ENCODE measurements around the gene PTPN5.
"Not testable (repeated sequence)": the region's sequence is repeated elsewhere in the genome, so short reads cannot be mapped to it uniquely, and the experiment has no call there.

The PTPN5 gene

DNA sequence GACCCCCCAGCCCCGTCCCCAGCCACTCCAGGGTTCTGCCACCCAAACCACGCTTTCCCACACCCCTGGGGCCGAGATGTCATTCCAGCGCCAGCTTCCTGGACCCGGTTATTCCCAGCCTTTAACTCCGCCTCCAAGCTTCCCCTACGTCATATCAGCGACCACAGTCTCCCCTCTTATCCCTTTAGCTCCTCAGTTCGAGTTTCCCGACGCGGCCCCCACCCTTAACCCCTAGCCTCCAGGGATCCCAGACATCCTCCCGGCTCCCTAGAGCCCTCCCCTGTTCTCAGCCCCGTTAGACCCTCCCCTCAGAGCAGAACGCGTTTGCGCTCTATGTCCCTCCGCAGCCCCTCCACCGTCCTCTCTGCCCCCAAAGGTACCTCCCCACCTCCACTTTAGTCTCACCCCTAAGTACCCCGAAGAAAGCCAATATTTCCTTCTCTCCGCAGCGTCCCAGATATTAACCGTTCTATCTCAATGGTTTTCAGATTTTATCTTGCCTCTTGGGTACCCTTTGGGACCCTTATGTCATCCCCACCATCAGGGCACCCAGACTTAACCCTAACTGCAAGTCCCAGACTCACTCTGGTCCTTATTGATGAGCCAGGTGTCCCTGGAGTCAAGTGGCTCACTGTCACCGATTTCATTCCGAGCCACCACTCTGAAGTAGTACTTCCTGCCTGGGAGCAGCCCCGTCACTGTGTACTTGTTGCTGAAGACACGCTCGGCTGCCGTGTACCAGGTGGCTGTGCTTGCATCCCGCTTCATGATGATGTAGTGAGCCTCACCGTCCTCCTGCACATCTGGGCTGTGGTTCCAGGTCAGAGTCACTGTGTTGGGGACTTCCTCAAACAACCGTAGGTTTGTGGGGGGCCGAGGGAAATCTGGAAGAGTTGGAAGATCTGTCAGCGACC is 85.0 kb downstream of the PTPN5 start:
- peak; percentile 34 for DNase-seq

DNA sequence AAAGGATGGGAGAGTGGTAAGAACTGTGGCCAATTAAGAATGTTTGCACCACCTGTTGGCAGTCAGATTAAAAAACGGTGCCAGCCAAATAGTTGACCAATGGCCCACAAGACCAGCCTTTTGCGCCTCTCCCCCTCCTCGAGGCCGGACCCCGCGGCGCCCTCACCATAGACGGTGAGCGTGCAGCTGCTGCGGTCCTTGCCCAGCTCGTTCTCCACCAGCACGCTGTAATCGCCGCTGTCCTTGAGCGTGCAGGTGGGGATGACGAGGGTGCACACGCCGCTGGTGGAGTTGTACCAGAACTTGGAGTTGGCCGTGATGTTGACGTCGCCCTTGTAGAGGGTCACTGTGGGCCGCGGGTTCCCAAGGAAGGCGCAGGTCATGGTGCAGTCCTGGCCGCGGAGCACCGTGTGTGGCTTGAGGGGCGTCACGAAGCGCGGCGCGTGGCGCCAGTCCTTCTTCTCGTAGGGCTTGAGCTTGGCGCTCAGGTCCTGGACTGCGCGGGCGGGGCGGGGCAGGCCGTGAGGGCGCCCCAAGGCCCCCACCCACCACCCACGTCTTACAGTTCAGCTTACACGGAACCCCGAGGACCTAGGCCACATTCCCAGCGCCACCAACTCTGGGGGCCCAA is 85.8 kb downstream of the PTPN5 start:
- DNase-seq = no peak

DNA sequence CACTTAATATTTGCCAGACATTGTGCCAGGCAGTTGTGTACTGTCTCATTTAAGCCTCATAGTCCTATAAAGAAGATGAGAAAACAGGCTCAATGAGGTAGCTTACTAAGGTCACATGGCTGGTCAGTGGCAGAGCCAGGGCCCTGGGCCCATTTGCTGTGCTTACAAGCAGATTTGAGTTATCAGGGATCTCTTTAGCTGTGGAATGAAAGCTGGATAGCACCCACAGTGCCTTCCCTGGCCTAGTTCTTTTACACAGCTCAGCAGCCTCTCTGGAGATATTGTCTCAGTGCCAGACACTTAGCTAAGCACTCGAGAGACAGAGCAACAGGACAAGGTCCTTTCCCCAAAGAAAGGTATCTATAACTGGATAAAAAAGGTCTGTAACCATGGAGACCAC is 86.9 kb downstream of the PTPN5 start:
- DNase-seq = no peak

DNA sequence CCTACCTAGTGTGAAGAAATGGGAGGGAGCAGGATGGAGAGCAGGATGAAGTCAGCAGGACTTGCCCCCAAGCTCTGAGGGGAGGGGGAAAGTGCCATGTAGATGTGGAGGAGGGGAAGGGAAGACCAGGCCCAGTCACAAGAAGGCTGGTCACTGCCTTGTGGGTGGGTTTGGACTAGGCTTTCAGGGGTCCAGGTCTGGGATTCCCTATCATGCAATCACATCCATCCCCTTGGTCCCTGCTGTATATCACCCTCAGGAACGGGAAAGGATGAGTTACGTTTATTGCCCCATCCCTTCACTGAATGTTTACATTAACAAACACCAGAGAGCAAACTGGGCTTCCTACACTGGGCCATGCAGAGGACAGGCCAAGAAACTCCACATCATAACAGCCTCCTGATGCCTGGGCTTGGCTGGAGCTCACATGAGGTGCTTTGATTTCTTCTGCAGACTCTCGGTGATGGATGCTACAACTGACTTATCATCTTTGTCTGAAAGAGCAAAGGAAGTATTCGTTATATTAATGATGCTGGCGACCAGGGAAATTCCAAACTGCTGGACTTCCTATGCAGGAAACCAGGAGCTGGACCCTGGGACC is 87.5 kb downstream of the PTPN5 start:
- DNase-seq = no peak

DNA sequence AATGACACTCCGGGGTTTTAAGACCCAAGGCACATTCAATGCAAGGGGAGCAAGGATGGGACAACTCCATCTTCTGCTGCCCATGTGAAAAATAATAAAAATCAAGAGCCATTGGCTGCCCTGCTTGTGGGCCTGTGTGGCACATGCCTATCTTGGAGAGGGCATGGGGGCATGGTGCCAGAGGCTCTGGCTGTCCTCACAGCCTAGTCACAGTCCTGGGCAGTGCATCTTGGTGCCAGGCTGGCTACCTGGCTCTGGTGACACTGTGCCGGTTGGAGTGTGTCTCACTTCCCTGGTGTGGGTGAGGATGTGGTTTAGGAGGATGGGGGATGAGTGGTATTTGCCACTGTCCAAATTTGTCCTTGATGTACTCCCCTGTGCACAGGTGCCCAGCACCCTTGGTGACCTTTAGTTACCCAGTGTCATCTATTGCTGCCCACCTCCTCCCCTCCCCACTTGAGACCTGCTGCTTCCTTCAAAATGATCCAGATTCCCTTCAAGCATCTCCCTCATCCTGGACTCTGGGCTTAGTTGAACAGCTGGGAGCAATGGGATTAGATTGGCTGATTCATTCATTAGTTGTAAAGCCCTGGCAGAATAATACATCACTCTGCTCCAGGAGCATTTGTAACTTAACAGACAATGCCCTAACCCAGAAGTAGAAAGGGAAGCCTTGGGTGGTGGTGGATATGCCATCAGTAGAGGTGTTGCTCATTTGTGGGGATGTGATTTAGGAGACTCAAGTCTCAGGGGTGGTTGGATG is 88.4 kb downstream of the PTPN5 start:
- no peak for DNase-seq

DNA sequence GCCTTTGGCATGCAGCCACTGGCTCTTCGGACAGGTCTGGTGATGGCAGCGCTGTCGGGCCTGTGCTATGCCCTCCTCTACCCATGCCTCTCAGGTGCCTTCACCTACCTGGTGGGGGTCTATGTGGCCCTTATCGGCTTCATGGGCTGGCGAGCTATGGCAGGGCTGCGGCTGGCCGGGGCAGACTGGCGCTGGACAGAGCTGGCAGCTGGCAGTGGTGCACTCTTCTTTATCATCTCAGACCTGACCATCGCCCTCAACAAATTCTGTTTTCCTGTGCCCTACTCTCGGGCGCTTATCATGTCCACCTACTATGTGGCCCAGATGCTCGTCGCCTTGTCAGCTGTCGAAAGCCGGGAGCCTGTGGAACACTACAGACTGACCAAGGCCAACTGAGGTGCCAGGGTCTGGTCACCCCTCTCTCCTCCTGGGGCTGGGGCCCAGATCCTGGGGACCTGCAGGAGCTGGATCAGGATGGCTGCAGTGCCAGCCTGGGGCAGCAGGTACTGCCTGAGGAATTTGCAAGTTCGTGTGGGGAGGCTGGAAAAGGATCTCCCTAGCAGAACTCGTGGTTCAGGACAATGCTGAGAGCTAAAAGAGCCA is 89.9 kb downstream of the PTPN5 start:
- DNase-seq = no peak

DNA sequence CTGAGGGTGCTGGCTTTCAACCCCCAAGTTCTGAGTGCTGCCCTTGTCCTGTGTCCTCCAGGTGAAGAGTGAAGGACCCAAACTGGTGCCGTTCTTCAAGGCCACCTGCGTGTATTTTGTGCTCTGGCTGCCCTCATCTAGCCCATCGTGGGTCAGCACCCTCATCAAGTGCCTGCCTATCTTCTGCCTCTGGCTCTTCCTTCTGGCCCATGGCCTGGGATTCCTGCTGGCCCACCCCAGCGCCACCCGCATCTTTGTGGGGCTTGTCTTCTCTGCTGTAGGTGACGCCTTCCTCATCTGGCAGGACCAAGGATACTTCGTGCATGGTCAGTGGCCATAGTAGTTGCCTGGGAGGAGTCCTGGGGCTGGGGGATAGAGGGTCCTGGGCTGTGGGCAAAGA is 90.7 kb downstream of the PTPN5 start:
- DNase-seq = no peak

DNA sequence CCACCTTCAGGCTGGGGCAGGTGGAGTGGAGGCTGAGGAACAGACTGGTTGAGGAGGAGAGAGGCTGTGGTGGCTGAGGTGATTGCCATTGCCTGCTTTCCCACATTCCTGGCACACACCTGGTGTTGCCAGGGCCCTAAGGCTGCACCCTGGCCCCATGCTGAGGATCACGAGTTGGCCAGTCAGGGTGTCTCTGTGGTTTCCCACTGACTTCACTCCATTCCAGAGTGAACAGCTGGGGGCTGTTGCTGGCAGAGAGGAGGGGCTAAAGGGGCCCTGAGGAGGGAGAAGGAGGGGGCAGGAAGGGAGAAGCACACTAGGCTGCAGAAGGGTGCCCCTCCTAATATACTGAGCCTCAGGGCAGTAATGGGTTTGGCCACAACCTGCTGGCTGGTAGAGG is 91.2 kb downstream of the PTPN5 start:
- no peak for DNase-seq

DNA sequence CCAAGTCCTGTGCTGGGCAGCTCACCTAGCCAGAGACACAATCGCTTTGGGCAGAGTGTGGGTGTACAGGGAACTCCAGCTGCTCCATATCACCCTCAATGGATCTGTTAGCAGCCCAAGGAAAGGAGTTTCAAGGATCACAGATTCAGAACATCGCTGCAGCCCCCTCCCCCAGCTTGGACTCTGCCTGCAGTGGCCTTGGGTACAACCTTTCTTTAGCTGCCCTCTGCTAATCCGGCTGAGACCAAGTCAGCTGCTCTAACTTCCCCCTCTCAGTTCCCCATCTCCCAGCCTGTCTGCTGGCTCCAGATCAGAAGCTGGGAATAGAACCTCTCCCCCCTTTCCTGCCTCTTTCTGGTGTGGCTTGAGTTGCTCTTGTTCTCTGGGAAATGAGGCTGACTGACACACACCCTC is 91.7 kb downstream of the PTPN5 start:
- no peak for DNase-seq

DNA sequence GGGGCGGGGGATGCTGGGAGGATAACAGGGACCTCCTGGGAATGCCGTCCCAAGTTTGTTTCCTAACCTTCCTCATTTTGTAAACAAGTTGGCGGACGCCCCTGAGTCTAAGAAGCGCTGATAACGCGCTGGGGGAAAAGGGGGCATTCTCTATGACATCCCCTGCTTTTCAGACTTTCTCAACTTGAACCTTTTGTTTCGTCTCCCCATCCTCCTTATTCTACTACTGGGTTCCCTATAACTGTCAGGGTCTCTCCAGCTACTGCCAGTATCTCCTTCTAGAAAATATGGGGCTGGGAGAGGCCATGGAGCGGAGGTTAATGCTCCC is 92.4 kb downstream of the PTPN5 start:
- no peak for DNase-seq

DNA sequence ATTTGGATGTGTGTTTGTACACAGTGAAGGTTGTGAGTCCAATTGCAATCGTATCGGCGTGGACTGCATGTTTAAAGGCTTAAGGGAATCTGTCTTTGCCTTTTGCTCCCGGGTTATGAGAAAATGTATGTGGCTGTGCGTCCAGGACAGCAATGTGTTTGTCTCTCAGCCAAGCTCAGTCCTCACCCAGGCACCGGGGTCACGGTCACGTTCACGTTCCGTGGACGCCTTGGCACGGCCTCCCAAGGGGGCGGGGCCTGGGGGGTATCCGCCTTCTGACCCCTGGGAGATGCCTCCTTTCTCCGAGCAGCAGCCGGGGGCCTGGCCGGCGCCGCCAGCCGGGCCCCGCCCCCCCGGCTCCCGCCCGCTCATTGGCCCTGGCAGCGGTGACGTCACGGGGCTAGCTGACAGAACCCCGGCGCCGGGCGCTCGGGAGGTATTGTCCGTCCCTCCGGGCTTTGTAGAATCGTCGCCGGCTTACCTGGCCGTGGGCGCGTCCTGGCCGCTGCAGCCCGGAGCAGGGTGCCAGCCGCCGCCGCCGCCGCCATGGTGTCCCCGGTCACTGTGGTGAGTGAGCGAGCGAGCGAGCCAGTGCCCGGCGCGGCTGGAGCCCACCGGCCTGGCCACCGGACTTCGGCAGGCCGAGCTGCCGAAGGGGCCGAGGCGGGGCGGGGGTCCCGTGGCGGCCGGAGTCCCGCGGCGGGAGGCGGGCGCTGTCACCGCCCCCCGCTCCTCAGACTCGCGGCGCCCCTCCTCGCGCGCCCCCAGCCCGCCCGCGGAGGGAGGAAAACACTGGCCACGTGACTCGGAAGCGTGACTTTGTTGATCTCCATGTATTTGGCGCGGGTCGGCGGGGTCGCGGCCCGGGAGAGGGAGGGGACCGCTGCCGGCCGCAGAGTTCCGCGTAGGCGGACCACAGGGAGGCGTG is 93.0 kb downstream of the PTPN5 start, which contains the start of gene TMEM86A:
Gene TMEM86A (plus strand): TSS at position 439 of the 928 bp plus-strand sequence. CDS start 108 bp downstream, at position 547.
- DNase-seq = peak; percentile 89

DNA sequence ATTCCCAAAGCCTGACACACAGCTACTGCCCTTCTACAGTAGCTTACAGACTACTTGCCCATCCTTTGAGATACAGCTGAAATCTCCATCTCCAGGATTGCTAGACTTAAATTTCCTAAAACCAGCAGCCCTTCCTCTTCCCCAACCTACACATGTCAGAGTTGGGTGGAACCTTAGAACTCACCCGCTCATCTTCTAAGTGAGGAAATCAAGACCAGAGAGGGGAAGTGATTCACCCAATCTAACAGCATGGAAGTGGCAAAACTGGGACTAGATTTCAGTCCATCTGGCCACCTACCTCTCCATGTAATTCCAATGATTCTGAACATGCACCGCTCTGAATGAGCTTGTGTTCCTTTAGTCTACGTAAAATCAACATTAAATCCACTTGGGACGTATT is 94.0 kb downstream of the PTPN5 start:
- DNase-seq = no peak

DNA sequence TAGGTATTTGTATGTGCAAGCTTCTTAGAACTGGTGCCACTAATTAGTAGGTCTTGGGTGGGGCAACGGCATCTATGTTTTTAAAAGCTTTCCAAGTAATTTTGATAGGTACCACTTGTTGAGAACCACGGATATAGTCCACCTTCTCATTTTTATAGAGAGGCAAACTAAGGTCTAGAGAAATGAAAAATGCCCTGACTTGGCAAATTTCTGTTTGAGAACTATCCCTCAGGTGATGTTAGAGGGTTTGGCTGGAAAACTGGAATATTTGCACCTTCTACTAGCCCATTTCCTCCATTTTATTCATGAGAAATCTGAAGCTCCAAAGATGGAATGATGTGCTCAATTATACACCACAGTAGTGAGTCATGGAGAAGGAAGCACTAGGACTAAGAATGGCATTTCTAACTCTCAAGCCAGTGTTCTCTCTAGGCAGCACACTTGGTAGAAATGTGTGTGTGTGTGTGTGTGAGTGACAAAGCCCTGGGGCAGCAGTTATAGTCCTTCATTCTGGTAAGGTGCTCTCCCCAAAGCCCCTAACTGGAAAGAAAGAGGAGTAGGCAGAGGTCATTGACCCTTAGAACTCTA is 94.9 kb downstream of the PTPN5 start:
- DNase-seq = no peak

DNA sequence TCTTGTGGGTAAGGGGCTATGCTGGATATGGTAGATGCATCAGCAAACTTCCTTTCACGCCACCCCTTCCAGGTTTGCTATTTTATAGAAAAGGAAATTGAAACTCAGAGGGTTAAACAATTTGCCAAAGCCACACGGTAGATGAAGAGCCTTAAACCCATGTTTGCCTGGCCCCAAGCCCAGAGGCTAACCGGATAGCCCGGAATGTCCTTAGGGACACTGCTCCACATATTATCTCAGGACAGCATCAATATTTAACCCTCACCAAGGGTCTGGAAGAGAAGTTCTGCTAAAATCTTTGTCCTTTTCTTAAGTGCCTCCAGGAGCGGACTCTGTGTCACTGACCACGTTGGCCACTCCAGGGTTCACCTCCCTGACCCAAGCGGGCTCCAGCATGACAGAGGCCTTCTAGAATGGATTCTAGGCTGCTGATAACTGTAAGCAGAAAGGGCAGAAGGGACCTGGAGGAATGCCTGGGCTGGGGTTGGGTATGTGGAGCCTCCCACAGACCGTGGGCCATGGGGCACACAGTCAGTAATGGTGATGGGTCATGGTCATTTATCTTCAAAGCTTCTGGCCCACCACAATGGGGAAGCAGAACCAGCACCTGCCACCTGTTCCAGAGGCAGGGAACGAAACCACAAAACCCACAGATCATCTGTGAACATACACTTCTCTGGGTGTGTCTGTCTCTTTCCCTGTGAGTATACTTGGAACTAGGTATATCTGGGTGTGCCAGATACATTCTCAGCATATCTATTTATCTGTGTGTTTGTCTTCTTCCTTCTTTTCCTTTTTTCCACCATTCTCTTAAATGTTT is 98.4 kb downstream of the PTPN5 start:
- DNase-seq = no peak

DNA sequence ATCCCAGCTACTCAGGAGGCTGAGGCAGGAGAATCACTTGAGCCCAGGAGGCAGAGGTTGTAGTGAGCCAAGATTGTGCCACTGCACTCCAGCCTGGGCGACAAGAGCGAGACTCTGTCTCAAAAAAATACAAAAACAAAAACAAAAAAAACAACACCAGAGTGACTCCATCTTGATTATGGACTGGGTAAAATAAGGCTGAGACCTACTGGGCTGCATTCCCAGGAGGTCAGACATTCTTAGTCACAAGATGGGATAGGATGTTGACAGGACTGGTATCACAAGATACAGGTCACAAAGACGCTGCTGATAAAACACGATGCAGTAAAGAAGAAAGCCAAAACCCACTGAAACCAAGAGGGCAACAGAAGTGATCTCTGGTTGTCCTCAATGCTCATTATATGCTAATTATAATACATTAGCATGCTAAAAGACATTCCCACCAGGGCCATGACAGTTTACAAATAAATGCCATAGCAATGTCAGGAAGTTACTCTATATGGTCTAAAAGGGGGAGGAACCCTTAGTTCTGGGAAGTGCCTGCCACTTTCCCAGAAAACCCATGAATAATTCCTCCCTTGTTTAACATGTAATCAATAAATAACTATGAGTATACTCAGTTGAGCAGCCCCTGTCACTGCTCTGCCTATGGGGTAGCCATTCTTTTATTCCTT is 100.0 kb downstream of the PTPN5 start:
- DNase-seq = not testable (repeated sequence)

DNA sequence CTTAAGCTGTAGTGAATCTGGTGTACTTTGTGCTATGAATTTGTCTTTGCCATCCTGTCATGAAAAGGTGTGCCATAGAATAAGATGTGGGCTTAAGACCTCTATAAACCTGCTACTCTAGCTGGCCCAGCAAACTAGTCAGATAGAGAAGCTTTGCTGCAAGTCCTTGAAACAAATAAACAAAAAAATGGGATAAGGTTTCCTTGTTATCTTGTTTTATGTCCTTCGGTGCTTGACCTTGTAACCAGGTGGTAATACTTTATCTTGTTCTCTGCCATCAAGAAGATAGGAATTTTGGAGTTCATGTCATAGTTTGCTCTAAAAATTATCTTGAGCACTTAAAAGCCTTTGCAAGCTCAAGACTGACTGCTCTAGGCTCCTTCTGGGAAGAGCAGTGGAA is 107.3 kb downstream of the PTPN5 start:
- no peak for DNase-seq

DNA sequence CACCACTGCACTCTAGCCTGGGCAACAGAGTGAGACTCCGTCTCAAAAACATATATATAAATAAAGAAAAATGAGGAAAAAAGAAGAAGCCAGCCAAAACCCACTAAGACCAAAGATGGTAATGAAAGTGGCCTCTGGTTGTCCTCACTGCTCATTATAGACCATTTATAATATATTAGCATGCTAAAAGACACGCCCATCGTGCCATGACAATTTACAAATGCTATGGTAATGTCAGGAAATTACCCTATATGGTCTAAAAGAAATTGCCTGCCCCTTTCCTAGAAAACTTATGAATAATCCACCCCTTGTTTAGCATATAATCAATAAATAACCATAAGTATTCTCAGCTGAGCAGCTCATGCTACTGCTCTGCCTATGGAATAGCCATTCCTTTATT is 109.1 kb downstream of the PTPN5 start:
- no peak for DNase-seq

DNA sequence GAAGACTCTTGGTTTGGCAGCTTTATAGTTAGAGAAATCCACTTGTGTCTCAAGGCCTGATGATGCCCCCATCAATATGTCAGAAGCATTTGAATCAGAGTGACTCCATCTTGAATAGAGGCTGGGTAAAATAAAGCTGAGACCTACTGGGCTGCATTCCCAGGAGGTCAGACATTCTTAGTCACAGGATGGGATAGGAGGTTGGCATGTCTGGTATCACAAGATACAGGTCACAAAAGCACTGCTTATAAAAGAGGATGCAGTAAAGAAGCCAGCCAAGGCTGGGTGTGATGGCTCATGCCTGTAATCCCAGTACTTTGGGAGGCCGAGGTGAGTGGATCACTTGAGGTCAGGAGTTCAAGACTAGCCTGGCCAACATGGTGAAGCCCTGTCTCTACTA is 109.6 kb downstream of the PTPN5 start:
- DNase-seq = not testable (repeated sequence)

Data from effector CD4-positive, alpha-beta T cell (primary cell).